Effector CD8-positive, alpha-beta T cell (primary cell): Measurements from ENCODE around the gene CHST11.

Experiments
- DNase-seq: peaks from one replicate; lab custom pipeline; 2025; lab: John Stamatoyannopoulos, UW

Gene CHST11

GRCh38 chr12:104631867-104632266 lies 175.1 kb downstream of the CHST11 start:
- no peak for DNase-seq

- no peak for DNase-seq
These were observed 176.0 kb downstream of the CHST11 start for GRCh38 chr12:104632724-104633201.

GRCh38 chr12:104634044-104634443 lies 177.3 kb downstream of the CHST11 start:
- DNase-seq = no peak

- DNase-seq = no peak
These were observed 178.1 kb downstream of the CHST11 start for GRCh38 chr12:104634852-104635251.

- DNase-seq = no peak
These were observed 179.0 kb downstream of the CHST11 start for GRCh38 chr12:104635607-104636343.

- no peak for DNase-seq
These were observed 179.7 kb downstream of the CHST11 start for GRCh38 chr12:104636496-104636895.

GRCh38 chr12:104637604-104638003 lies 180.9 kb downstream of the CHST11 start:
- DNase-seq = no peak

GRCh38 chr12:104638218-104638850 lies 181.6 kb downstream of the CHST11 start:
- DNase-seq = no peak

GRCh38 chr12:104638851-104639240 lies 182.1 kb downstream of the CHST11 start:
- DNase-seq = no peak

GRCh38 chr12:104640956-104641355 lies 184.2 kb downstream of the CHST11 start:
- DNase-seq = no peak

- DNase-seq = no peak
These were observed 185.1 kb downstream of the CHST11 start for GRCh38 chr12:104641862-104642261.

- no peak for DNase-seq
These were observed 186.5 kb downstream of the CHST11 start for GRCh38 chr12:104643093-104643818.

- no peak for DNase-seq
These were observed 187.3 kb downstream of the CHST11 start for GRCh38 chr12:104643819-104644669.

- DNase-seq = no peak
These were observed 192.0 kb downstream of the CHST11 start for GRCh38 chr12:104648756-104649155.

- no peak for DNase-seq
These were observed 192.6 kb downstream of the CHST11 start for GRCh38 chr12:104649217-104649824.

- no peak for DNase-seq
These were observed 193.2 kb downstream of the CHST11 start for GRCh38 chr12:104649921-104650320.

GRCh38 chr12:104650541-104650940 lies 193.8 kb downstream of the CHST11 start:
- no peak for DNase-seq

- DNase-seq = no peak
These were observed 195.1 kb downstream of the CHST11 start for GRCh38 chr12:104651811-104652210.

- DNase-seq = no peak
These were observed 195.6 kb downstream of the CHST11 start for GRCh38 chr12:104652358-104652757.

GRCh38 chr12:104652910-104653309 lies 196.2 kb downstream of the CHST11 start:
- no peak for DNase-seq
